GM12872 (cell line): ENCODE measurements around the gene EPB41L4A.

Source experiments
- CTCF ChIP-seq: IDR thresholded peaks from 3 replicates; pipeline ENCODE4 v1.5.1; 2011; ENCODE audit warnings: low read depth, mild to moderate bottlenecking, low read length, moderate library complexity; ENCODE audit not compliant: insufficient read depth

Gene EPB41L4A

GRCh38 chr5:112379542-112380325 is 39.3 kb downstream of the EPB41L4A start:
- no peak for TF ChIP-seq CTCF

GRCh38 chr5:112374818-112375217 is 44.3 kb downstream of the EPB41L4A start:
- TF ChIP-seq CTCF: no peak

- no peak for TF ChIP-seq CTCF
Observed at GRCh38 chr5:112374356-112374755, 44.7 kb downstream of the EPB41L4A start.

DNA sequence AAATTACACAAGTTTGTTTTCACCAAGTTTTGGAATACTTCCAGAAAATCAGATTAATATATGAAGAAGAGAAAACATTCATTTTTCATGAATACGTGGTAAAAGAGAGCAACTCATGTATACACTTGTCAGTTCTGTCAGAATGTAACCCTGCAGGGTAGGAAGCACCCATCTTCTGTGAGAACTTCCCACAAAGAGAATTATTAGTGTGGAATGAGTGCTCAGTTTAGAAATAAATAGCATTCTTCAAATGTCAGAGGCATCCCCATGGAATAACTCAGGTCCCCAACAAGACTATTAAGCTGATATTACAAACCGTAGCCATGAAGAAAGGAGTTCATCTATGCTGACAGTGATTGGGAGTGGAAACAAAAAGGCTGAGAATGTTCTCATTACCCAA is 45.2 kb downstream of the EPB41L4A start:
- TF ChIP-seq CTCF: no peak

DNA sequence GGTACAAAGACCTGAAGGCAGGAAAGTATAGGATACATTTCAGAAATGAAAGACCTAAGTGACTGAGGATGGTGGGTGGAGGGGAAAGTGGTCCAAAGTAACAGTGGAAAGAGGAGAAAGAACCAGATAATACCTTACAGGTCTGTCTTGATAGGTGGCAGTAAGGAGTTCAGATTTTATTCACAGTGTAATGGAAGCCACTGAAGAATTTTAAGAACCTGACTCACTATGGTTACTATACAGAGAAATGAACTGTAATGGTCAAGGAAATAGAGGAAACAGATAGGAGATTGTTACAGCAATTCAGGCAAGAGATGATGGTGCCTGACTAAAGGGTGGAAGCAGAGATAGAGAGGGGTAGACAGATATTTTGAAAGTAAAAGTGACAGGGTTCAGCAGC is 46.5 kb downstream of the EPB41L4A start:
- TF ChIP-seq CTCF: no peak

- TF ChIP-seq CTCF: no peak
Observed at GRCh38 chr5:112371067-112371466, 48.0 kb downstream of the EPB41L4A start.

DNA sequence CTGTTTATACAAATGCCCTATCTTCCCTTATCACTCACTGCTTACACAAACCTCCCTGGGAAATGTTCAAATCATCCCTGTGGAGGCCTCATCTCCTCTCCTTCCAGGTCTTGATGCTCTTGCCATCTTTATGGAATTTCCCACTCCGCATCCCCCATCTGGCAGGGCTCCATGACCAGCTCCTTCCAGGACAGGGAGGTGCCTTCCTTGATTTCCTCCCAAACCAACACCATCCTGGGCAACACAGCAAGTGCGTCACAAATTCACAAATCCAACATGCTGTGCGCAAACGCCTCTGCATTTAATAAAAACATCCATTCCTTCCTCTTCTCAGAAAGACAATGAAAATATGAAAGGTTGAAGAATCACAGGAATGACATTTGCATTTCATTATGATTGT is 51.7 kb downstream of the EPB41L4A start:
- TF ChIP-seq CTCF: no peak
